Heart left ventricle (tissue), 16 donors: Measurements from ENCODE around the gene UVSSA. TPM values are rescaled to one million over a fixed set of nuclear protein-coding genes. Genes with fewer than 3 reads are reported as not detected.

ENCODE experiments used
- ATAC-seq, 4 donors: fragments of 200-7000 bp; cut with Tn5 transposase; one replicate each; pipeline ENCODE4 v1.9.1; 2020 to 2022; ENCODE audit warnings: moderate library complexity in 4 of 4, mild to moderate bottlenecking in 3 of 4, moderate number of reproducible peaks in 1 of 4
- DNase-seq, 5 donors: peaks; one replicate each; pipeline ENCODE4 v3.0.0-alpha.2; 2020
- H3K27ac ChIP-seq, 12 donors: fragments of 200-600 bp; sonication (generic) in 4 of 12; one replicate each; pipeline versions ENCODE4 v1.5.0 to v1.8.0; 2016 to 2022; ENCODE audit warnings: mild to moderate bottlenecking in 2 of 12
- H3K27me3 ChIP-seq, 9 donors: fragments of 200-600 bp; sonication (generic) in 2 of 9; one replicate each; pipeline versions ENCODE4 v1.5.1 to v1.8.0; 2016 to 2022; ENCODE audit warnings: mild to moderate bottlenecking in 3 of 9
- H3K36me3 ChIP-seq, 9 donors: fragments of 200-600 bp; sonication (generic) in 2 of 9; one replicate each; pipeline versions ENCODE4 v1.5.0 to v1.8.0; 2018 to 2022; ENCODE audit warnings: mild to moderate bottlenecking in 2 of 9
- H3K4me1 ChIP-seq, 12 donors: fragments of 200-600 bp; sonication (generic) in 4 of 12; one replicate each; pipeline versions ENCODE4 v1.5.0 to v1.8.0; 2016 to 2022; ENCODE audit warnings: mild to moderate bottlenecking in 3 of 12
- H3K4me3 ChIP-seq, 12 donors: fragments of 200-600 bp; sonication (generic) in 4 of 12; one replicate each; pipeline versions ENCODE4 v1.5.0 to v1.8.0; 2017 to 2022; ENCODE audit warnings: mild to moderate bottlenecking in 9 of 12, moderate library complexity in 4 of 12
- H3K9me3 ChIP-seq, 12 donors: fragments of 200-600 bp; sonication (generic) in 4 of 12; one replicate each; pipeline versions ENCODE4 v1.5.0 to v1.8.0; 2016 to 2022; ENCODE audit warnings: mild to moderate bottlenecking in 1 of 12
- POLR2A ChIP-seq, 2 donors: fragments of 450-650 bp; IDR thresholded peaks; one replicate each; pipeline ENCODE4 v1.6.1; 2017; ENCODE audit warnings: antibody characterized with exemption in 2 of 2, mild to moderate bottlenecking in 2 of 2, moderate library complexity in 2 of 2
- WGBS, 4 donors: extraction: QIAGEN DNeasy Blood & Tissue Kit in 2 of 4; methylation state at CpG; one replicate each; pipeline versions ENCODE4 v1.1.5 to v1.1.7; 2013 to 2018; 5-methylcytosine and 5-hydroxymethylcytosine counted together
- intact Hi-C, 10 donors: fragments of 100-400 bp; cut with DNase I; formaldehyde crosslinking; loops; one replicate each; pipeline versions ENCODE4 v1.11.1 to v1.14.2; 2022
- polyA plus RNA-seq, 2 donors: library from polyadenylated mRNA; stranded (reverse); fragments of 200-250 nt; gene quantifications; one replicate each; pipeline ENCODE4 v1.2.3, GENCODE V29; 2013
- total RNA-seq, 9 donors: library from RNA; depleted of rRNA in 2 of 9; stranded (reverse); fragments of >200 nt in 2 of 9; fragmentation: NEBNext Ultra II Directional in 3 of 9; extraction: Animal tissue kit (Norgen Biotek cat#: 25700) in 3 of 9; gene quantifications; one replicate each; pipeline versions ENCODE4 v1.1.0 to v1.2.4, GENCODE V29; 2016 to 2023
- TF ChIP-seq, protein P1 (sequence below), 12 donors: fragments of 200-600 bp; sonication (generic) in 4 of 12; IDR thresholded peaks; one replicate each; pipeline versions ENCODE4 v1.5.0 to v1.8.0; 2018 to 2022; ENCODE audit warnings: antibody characterized with exemption in 12 of 12, mild to moderate bottlenecking in 5 of 12
- donor health status: ischemic (EF 13 %, LVEDD 7.1; RV severe dilation, severe dysfunction).
- donor health status: healthy with polysubstance abuse.
- donor health status: DM: no; HTN: yes; CAD: no.
- donor health status: DM: no; HTN: no; CAD: no.
- donor health status: ischemic (EF 25% LVEDD 6.9; RV normal size, moderate dysfunction).
- donor health status: ischemic (EF 25% LVEDD 5.7; RV mildly dilated, moderate dysfunction).
- donor health status: healthy.
- donor health status: DM: yes; HTN: yes; CAD: no.
- donor health status: ischemic (EF 35%, LVEDD 5.7; RV mildly dilated, moderate dysfunction).
- donor health status: nonischemic (EF 11% LVEDD 7.7; RV severe dilation, severe dysfunction).
- donor health status: DM: yes; HTN: yes; CAD: no.
- donor health status: PGD.
- donor health status: ischemic (EF 29% LVEDD 5.4; RV normal size, mild dysfunction).
- donor health status: nonischemic (EF 23%, LVEDD 6.1; RV moderate dilation, normal function).

Gene UVSSA
- total and polyA plus RNA-seq, 11 donors = 4.7 to 14.2 (median 6.7) TPM

DNA sequence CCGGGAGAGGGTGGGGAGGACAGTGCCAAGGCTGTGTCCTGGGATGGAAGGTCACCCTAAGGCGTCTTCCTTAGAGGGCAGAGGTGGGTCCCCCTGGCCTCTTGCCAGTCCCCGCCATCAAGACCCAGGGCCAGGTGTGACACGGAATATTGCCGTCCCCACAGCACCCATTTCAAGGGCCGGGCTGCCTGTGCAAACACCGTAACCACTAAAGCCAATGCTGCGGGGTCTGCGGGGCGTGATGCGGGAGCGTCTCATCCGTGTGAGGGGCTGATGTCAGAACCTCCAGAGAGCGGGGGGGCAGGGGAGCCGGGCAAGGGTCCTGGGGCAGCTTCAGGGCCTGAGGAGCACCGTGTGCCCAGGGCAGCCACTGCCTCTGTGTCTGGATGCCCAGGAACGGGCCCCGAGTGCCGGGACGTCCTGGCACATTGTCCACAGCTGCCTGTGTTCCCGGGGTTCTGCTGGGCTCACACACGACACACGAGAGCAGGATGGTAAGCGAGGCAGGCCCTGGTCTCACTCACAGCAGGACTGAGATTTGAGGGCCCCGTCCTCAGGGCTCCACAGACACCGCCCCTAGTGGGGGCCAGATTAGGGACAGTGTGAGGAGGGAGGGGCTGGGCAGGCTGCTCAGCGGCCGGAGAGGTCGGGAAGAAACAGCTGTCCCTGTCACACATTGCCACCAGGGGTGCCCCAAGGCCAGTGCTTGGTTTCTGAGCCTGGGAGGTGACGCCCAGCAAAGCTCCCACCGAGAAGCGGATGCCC is 30.0 kb downstream of the UVSSA start:
- Histone ChIP-seq H3K36me3 (peaks cover 0 to 51% (median 12%) of the 10 kb centered on the region in 9 donors), H3K27ac (no peak overlapping the region), H3K9me3 (no peaks in the 10 kb centered on the region), H3K4me3 (no peak overlapping the region), H3K4me1 (no peaks in the 10 kb centered on the region), H3K27me3 (no peaks in the 10 kb centered on the region)
- DNase-seq (peak in 3 of 5 donors; percentile 15 to 55 (median 21)), ATAC-seq (no peak)
- WGBS, 4 donors = 91 to 94% (median 93%) methylated on average over 20 to 32 of the region's 32 CpGs
- intact Hi-C loops = no loop called here
- no peak for TF ChIP-seq POLR2A (IDR thresholded peaks at IDR 0.05)
- TF ChIP-seq, protein P1, sequence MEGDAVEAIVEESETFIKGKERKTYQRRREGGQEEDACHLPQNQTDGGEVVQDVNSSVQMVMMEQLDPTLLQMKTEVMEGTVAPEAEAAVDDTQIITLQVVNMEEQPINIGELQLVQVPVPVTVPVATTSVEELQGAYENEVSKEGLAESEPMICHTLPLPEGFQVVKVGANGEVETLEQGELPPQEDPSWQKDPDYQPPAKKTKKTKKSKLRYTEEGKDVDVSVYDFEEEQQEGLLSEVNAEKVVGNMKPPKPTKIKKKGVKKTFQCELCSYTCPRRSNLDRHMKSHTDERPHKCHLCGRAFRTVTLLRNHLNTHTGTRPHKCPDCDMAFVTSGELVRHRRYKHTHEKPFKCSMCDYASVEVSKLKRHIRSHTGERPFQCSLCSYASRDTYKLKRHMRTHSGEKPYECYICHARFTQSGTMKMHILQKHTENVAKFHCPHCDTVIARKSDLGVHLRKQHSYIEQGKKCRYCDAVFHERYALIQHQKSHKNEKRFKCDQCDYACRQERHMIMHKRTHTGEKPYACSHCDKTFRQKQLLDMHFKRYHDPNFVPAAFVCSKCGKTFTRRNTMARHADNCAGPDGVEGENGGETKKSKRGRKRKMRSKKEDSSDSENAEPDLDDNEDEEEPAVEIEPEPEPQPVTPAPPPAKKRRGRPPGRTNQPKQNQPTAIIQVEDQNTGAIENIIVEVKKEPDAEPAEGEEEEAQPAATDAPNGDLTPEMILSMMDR (IDR thresholded peaks at IDR 0.05) = no peak

DNA sequence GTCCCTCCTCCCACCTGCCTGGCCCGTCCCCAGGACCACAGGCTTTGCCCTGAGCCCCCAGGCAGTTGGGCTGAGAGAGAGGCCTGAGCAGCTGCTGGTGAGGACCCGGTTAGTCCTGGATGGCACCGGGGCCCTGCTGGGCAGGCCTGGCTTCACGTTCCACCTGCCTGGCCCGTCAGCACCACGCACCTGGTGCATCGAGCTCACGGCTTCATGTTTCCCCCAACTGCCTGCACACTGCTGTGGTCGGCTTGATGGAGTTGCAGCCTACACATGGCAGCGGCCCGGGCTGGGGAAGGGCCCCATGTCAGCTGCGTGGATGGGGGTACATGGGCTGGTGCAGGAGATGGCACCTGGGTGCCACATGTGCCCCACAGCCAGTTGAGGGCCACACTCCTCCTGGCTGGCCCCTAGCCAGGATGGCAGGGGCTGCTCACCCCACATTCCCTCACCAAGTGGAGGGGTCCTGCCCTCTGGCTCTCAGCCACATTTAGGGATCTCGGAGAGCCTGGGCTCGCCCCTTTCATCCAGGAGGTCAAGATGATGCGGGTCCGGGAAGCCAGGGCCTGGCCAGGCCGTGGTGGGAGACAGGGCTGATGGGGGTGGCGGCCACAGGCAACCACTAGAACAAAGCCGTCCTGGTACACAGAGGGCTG is 30.7 kb downstream of the UVSSA start:
- peaks cover 0 to 48% (median 12%) of the 10 kb centered on the region in 9 donors for H3K36me3 ChIP-seq
- WGBS, 4 donors = 94 to 95% (median 94%) methylated on average over 16 to 19 of the region's 19 CpGs
- no peak overlapping the region for H3K27ac ChIP-seq
- DNase-seq (peak in 2 of 5 donors; percentile 7 to 54), ATAC-seq (no peak)
- H3K4me1 ChIP-seq = no peaks in the 10 kb centered on the region
- no peak for TF ChIP-seq POLR2A (IDR thresholded peaks at IDR 0.05)
- TF ChIP-seq, protein P1 (IDR thresholded peaks at IDR 0.05) = no peak
- no peaks in the 10 kb centered on the region for H3K27me3 ChIP-seq
- H3K9me3 ChIP-seq = no peaks in the 10 kb centered on the region
- H3K4me3 ChIP-seq = no peak overlapping the region
- intact Hi-C loops = no loop called here

DNA sequence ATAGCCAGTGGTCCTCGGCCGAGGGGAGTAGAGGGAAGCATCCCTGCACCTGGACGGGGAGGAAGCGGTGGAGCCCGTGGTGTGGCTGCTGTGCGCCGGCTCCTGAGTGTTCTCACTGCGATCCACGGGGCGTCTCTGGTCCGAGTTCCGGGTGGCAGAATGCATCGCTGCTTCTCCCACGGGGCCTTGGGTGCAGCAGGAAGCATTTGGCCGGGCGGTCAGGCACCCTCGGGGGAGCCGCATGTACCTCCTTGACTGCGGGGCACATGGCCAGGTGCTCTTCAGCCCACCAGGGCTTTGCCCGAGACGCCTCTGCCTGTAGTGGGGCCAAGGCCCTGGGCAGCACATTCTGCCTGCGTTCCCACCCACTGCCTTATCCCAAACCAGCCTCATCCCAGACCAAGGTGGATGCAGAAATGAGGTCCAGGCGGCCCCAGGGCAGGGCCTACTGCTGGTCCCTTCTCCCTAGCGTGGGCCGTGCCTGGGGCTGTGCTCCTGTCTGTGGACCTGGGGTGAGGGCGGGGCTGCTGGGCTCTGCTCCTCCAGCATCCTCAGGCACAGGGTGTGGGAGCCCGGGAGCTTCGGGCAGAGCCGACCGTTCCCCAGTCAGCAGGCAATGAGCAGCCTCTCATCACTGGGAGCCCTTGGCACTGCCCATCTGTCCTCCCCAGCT is 31.7 kb downstream of the UVSSA start:
- Histone ChIP-seq H3K27me3 (no peaks in the 10 kb centered on the region), H3K9me3 (no peaks in the 10 kb centered on the region), H3K36me3 (peaks cover 0 to 46% (median 6%) of the 10 kb centered on the region in 9 donors), H3K27ac (no peak overlapping the region), H3K4me3 (no peak overlapping the region), H3K4me1 (no peaks in the 10 kb centered on the region)
- DNase-seq = peak in 3 of 5 donors; percentile 20 to 55 (median 23)
- ATAC-seq = no peak
- intact Hi-C loops = no loop called here
- TF ChIP-seq, protein P1 (IDR thresholded peaks at IDR 0.05) = no peak
- no peak for TF ChIP-seq POLR2A (IDR thresholded peaks at IDR 0.05)
- 89 to 93% (median 90%) methylated on average over 25 to 30 of the region's 30 CpGs for WGBS, 4 donors

DNA sequence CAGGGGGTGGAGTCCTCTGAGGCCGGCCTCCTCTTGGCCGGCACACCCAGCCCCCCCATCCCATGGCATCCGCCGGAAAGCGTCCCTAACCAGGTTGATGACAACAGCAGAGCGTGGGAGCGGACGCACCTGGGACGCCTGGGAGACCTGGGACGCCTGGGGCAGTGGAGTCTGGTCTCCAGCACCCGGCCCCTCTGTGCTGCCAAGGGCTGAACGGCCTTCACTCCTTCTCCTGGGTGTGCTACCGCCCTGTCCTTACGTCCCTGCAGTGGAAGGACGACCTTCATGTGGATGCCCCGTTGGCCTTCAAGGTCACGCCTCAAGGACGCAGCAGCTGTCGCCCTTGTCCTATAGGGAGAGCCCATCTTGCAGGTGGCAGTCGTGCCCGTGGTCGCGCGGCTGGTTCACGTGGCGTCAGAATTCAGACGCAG is 32.4 kb downstream of the UVSSA start:
- H3K27me3 ChIP-seq = no peaks in the 10 kb centered on the region
- ATAC-seq (no peak), DNase-seq (peak in 2 of 5 donors; percentile 15 to 49)
- H3K27ac ChIP-seq = no peak overlapping the region
- no peak overlapping the region for H3K4me3 ChIP-seq
- H3K9me3 ChIP-seq = no peaks in the 10 kb centered on the region
- 86 to 93% (median 90%) methylated on average over 9 to 27 of the region's 27 CpGs for WGBS, 4 donors
- intact Hi-C loops = no loop called here
- peaks cover 0 to 49% (median 11%) of the 10 kb centered on the region in 9 donors for H3K36me3 ChIP-seq
- H3K4me1 ChIP-seq = no peaks in the 10 kb centered on the region
- no peak for TF ChIP-seq POLR2A (IDR thresholded peaks at IDR 0.05)
- TF ChIP-seq, protein P1 (IDR thresholded peaks at IDR 0.05) = no peak
